Measurements from ENCODE around the gene ANAPC2. TPM values are rescaled to one million over a fixed set of nuclear protein-coding genes. Genes with fewer than 3 reads are reported as not detected.

ANAPC2 gene
- polyA plus RNA-seq, 2 of the 4 experiments (the other 2 are of a cell fraction): 17.5 to 40.7 TPM

- no peak overlapping the region for H3K4me2 ChIP-seq
- WGBS (ENCODE audit: missing lambda C conversion rate): 90% methylated on average over 28 of the region's 32 CpGs
- H3K4me1 ChIP-seq: peaks cover 46% of the 10 kb centered on the region
- ATAC-seq (no peak), FAIRE-seq (no peak), DNase-seq (ENCODE audit: low read depth in 1 of 2, low spot score in 1 of 2) (no peak)
- H3K27ac ChIP-seq: no peak overlapping the region
- CTCF ChIA-PET: interaction anchor here (1.3 to 16.5 kb wide), 5 partner anchors 12 to 62 kb away, joined by 3 to 156 read pairs (median 13); partner anchors contain the start of genes ANAPC2, RNF224 and SSNA1
- no peaks in the 10 kb centered on the region for H3K9me3 ChIP-seq
- POLR2A ChIA-PET: no interaction called here
- no peak for TF ChIP-seq CHD2 (IDR thresholded peaks at IDR 0.05; ENCODE audit: low read length, partially characterized antibody)
- no peak for TF ChIP-seq HOXB5 (CRISPR knock-in tag; IDR thresholded peaks at IDR 0.05)
- no peak for TF ChIP-seq CTCF (IDR thresholded peaks at IDR 0.05)
- TF ChIP-seq, protein P1, sequence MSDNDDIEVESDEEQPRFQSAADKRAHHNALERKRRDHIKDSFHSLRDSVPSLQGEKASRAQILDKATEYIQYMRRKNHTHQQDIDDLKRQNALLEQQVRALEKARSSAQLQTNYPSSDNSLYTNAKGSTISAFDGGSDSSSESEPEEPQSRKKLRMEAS (IDR thresholded peaks at IDR 0.05): no peak
- TF ChIP-seq ELK1 (IDR thresholded peaks at IDR 0.05; ENCODE audit: low read depth, low read length): no peak
- TF ChIP-seq, protein P2, sequence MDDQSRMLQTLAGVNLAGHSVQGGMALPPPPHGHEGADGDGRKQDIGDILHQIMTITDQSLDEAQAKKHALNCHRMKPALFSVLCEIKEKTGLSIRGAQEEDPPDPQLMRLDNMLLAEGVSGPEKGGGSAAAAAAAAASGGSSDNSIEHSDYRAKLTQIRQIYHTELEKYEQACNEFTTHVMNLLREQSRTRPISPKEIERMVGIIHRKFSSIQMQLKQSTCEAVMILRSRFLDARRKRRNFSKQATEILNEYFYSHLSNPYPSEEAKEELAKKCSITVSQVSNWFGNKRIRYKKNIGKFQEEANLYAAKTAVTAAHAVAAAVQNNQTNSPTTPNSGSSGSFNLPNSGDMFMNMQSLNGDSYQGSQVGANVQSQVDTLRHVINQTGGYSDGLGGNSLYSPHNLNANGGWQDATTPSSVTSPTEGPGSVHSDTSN (IDR thresholded peaks at IDR 0.05): no peak
- TF ChIP-seq, protein P3, sequence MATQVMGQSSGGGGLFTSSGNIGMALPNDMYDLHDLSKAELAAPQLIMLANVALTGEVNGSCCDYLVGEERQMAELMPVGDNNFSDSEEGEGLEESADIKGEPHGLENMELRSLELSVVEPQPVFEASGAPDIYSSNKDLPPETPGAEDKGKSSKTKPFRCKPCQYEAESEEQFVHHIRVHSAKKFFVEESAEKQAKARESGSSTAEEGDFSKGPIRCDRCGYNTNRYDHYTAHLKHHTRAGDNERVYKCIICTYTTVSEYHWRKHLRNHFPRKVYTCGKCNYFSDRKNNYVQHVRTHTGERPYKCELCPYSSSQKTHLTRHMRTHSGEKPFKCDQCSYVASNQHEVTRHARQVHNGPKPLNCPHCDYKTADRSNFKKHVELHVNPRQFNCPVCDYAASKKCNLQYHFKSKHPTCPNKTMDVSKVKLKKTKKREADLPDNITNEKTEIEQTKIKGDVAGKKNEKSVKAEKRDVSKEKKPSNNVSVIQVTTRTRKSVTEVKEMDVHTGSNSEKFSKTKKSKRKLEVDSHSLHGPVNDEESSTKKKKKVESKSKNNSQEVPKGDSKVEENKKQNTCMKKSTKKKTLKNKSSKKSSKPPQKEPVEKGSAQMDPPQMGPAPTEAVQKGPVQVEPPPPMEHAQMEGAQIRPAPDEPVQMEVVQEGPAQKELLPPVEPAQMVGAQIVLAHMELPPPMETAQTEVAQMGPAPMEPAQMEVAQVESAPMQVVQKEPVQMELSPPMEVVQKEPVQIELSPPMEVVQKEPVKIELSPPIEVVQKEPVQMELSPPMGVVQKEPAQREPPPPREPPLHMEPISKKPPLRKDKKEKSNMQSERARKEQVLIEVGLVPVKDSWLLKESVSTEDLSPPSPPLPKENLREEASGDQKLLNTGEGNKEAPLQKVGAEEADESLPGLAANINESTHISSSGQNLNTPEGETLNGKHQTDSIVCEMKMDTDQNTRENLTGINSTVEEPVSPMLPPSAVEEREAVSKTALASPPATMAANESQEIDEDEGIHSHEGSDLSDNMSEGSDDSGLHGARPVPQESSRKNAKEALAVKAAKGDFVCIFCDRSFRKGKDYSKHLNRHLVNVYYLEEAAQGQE (IDR thresholded peaks at IDR 0.05): no peak
- no peak for TF ChIP-seq ZFP36 (IDR thresholded peaks at IDR 0.05; ENCODE audit: borderline replicate concordance, partially characterized antibody)
- no peak for TF ChIP-seq JUNB (IDR thresholded peaks at IDR 0.05)
- TF ChIP-seq BHLHE40 (IDR thresholded peaks at IDR 0.05; ENCODE audit: low read depth, low read length): no peak
- TF ChIP-seq HMGXB4 (CRISPR knock-in tag; IDR thresholded peaks at IDR 0.05; ENCODE audit: borderline replicate concordance): no peak
- TF ChIP-seq HEYL (CRISPR knock-in tag; IDR thresholded peaks at IDR 0.05): no peak
- TF ChIP-seq ZSCAN20 (CRISPR knock-in tag; IDR thresholded peaks at IDR 0.05): no peak
- no peak overlapping the region for H3K4me3 ChIP-seq
Measured at GRCh38 chr9:137165250-137165836, 23.0 kb downstream of the ANAPC2 start.
